Caco-2 (cell line): ENCODE results near the gene PSMD8. TPM values are rescaled to one million over a fixed set of nuclear protein-coding genes. Genes with fewer than 3 reads are reported as not detected.

ENCODE experiments used
- BruUV-seq: library from RNA; stranded (reverse); fragments of 400-500 nt; replicated peaks from 2 replicates; lab custom pipeline; 2021; lab: Mats Ljungman, UMichigan
- CTCF ChIA-PET: fragments of 300-600 bp; sonication (Branson Sonifier 250); formaldehyde crosslinking; loops from one replicate; lab custom pipeline; 2022; ENCODE audit warnings: antibody characterized with exemption; lab: Charles Lee
- POLR2A ChIA-PET: fragments of 300-600 bp; sonication (Branson Sonifier 250); formaldehyde crosslinking; loops from one replicate; lab custom pipeline; 2022; ENCODE audit warnings: antibody characterized with exemption; lab: Charles Lee
- DNase-seq, 2 experiments: peaks; one replicate each; pipeline versions ENCODE4 v3.0.0 to v3.0.0-alpha.2; 2020 to 2022
- H3K27me3 ChIP-seq: replicated peaks from 2 replicates; pipeline ENCODE4 v1.6.0; 2011; ENCODE audit warnings: low read length; ENCODE audit not compliant: control insufficient read depth, insufficient read depth
- H3K36me3 ChIP-seq: 2 replicates; pipeline ENCODE4 v1.5.1; 2011; ENCODE audit warnings: low read length; ENCODE audit not compliant: control insufficient read depth, insufficient read depth
- H3K4me1 ChIP-seq: fragments of 250-450 bp; sonication (Bioruptor Pico); 2 replicates; pipeline ENCODE4 v1.5.1; 2020; ENCODE audit warnings: mild to moderate bottlenecking
- H3K4me3 ChIP-seq: 2 replicates; pipeline ENCODE4 v1.5.1; 2011; ENCODE audit warnings: low read depth, mild to moderate bottlenecking, control low read depth, low read length
- H3K9me3 ChIP-seq: fragments of 250-450 bp; sonication (Bioruptor Pico); 2 replicates; pipeline ENCODE4 v1.5.1; 2020; ENCODE audit warnings: mild to moderate bottlenecking, moderate library complexity
- H3K27ac Mint-ChIP-seq: one replicate; pipeline ENCODE4 v1.8.0; 2022; ENCODE audit warnings: mixed read lengths; ENCODE audit not compliant: unreplicated experiment
- H3K27me3 Mint-ChIP-seq: one replicate; pipeline ENCODE4 v1.8.0; 2022; ENCODE audit warnings: mixed read lengths; ENCODE audit not compliant: insufficient read depth, unreplicated experiment
- H3K36me3 Mint-ChIP-seq: one replicate; pipeline ENCODE4 v1.8.0; 2022; ENCODE audit warnings: mild to moderate bottlenecking, mixed read lengths; ENCODE audit not compliant: insufficient read depth, unreplicated experiment
- H3K4me1 Mint-ChIP-seq: one replicate; pipeline ENCODE4 v1.8.0; 2022; ENCODE audit warnings: low read depth, mixed read lengths; ENCODE audit not compliant: unreplicated experiment
- H3K4me3 Mint-ChIP-seq: one replicate; pipeline ENCODE4 v1.8.0; 2022; ENCODE audit warnings: mild to moderate bottlenecking, moderate library complexity, mixed read lengths; ENCODE audit not compliant: unreplicated experiment
- H3K9me3 Mint-ChIP-seq: one replicate; pipeline ENCODE4 v1.8.0; 2022; ENCODE audit warnings: mixed read lengths; ENCODE audit not compliant: unreplicated experiment
- intact Hi-C: fragments of 100-400 bp; cut with micrococcal nuclease; formaldehyde crosslinking; loops from one replicate; pipeline ENCODE4 v1.10.0; 2022; ENCODE audit not compliant: unreplicated experiment
- total RNA-seq: library from RNA; stranded (reverse); gene quantifications from 2 replicates; pipeline ENCODE4 v1.2.3, GENCODE V29; 2022
- TF ChIP-seq, protein P1 (sequence below), 2 experiments: fragments of 200-600 bp in 1 of 2; IDR thresholded peaks; 1 replicate in 1 of 2; 2 replicates in 1 of 2; pipeline versions ENCODE4 v1.5.1 to v1.8.0; 2011 to 2022; ENCODE audit warnings: antibody characterized with exemption in 1 of 2, control low read depth in 1 of 2, inconsistent platforms in 1 of 2, low read depth in 1 of 2, low read length in 1 of 2, mild to moderate bottlenecking in 1 of 2, moderate library complexity in 1 of 2; ENCODE audit not compliant: insufficient read depth in 1 of 2, severe bottlenecking in 1 of 2, unreplicated experiment in 1 of 2

The PSMD8 gene
- total RNA-seq, 1 experiment from 2014 or later = 264 TPM

DNA sequence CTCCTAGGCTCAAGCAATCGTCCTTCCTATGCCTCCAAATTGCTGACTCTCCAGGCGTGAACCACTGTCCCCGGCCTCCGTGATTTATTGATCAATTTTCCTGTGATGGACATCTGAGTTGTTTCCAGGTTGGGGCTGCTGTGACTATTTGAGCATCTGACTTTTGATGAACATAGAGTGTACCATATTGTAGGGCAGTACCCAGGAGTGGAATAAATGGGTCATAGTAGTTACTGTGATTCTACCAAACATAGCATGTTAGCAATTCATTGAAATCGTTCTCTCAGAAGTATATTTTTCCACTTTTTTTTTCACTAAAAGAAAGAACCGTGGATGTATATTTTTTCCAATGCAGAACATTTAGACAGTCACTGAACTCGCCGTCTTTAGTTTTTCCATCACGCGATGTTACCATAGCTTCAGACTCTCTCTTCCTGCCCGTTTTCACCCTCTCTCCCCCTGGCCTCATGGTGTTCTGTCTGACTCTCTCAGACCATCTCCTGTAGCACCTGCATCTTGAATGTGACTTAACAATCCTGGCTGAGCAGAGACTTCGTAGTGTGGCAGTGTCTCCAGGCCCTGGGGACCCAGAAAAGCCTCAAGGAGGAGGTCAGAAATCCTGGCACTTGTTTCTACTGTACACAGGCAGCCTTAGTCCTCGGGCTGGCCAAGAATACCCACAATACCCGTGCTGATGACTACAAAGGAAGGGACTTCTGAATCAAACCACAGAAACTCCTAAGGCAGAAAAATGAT lies 54.9 kb downstream of the PSMD8 start:
- POLR2A ChIA-PET = no interaction called here
- no peaks in the 10 kb centered on the region for H3K27me3 ChIP-seq
- no peaks in the 10 kb centered on the region for H3K9me3 ChIP-seq
- no peaks in the 10 kb centered on the region for H3K9me3 Mint-ChIP-seq
- no peaks in the 10 kb centered on the region for H3K36me3 Mint-ChIP-seq
- intact Hi-C loops = no loop called here
- DNase-seq = no peak
- CTCF ChIA-PET = no interaction called here
- no peak overlapping the region for H3K4me3 Mint-ChIP-seq
- no peaks in the 10 kb centered on the region for H3K4me1 ChIP-seq
- peaks cover 3% of the 10 kb centered on the region for H3K4me1 Mint-ChIP-seq
- TF ChIP-seq, protein P1, sequence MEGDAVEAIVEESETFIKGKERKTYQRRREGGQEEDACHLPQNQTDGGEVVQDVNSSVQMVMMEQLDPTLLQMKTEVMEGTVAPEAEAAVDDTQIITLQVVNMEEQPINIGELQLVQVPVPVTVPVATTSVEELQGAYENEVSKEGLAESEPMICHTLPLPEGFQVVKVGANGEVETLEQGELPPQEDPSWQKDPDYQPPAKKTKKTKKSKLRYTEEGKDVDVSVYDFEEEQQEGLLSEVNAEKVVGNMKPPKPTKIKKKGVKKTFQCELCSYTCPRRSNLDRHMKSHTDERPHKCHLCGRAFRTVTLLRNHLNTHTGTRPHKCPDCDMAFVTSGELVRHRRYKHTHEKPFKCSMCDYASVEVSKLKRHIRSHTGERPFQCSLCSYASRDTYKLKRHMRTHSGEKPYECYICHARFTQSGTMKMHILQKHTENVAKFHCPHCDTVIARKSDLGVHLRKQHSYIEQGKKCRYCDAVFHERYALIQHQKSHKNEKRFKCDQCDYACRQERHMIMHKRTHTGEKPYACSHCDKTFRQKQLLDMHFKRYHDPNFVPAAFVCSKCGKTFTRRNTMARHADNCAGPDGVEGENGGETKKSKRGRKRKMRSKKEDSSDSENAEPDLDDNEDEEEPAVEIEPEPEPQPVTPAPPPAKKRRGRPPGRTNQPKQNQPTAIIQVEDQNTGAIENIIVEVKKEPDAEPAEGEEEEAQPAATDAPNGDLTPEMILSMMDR (IDR thresholded peaks at IDR 0.05; ENCODE audit: insufficient read depth in 1 of 2, low read depth in 1 of 2, low read length in 1 of 2, severe bottlenecking in 1 of 2, unreplicated experiment in 1 of 2) = no peak
- BruUV-seq = no TSS peak
- H3K27me3 Mint-ChIP-seq = peaks cover 8% of the 10 kb centered on the region
- H3K27ac Mint-ChIP-seq = no peak overlapping the region
- H3K4me3 ChIP-seq = no peak overlapping the region
- H3K36me3 ChIP-seq = no peaks in the 10 kb centered on the region

DNA sequence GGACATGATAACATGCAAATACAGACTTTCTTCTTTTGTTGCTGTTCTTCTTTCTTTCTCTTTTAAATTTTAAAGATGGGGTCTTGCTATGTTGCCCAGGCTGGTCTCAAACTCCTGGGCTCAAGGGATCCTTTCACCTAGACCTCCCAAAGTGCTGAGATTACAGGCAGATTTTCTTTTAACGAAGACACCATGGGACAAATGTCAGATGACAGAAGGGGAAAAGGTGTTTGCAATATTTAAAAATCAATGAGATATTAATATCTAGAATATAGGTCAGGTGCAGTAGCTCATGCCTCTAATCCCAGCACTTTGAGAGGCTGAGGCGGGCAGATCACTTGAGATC lies 55.4 kb downstream of the PSMD8 start:
- intact Hi-C loops = no loop called here
- Mint-ChIP-seq H3K27me3 (peaks cover 10% of the 10 kb centered on the region), H3K27ac (no peak overlapping the region), H3K9me3 (no peaks in the 10 kb centered on the region), H3K4me3 (no peak overlapping the region), H3K36me3 (no peaks in the 10 kb centered on the region), H3K4me1 (peaks cover 7% of the 10 kb centered on the region)
- Histone ChIP-seq H3K4me3 (no peak overlapping the region), H3K36me3 (no peaks in the 10 kb centered on the region), H3K9me3 (no peaks in the 10 kb centered on the region), H3K4me1 (no peaks in the 10 kb centered on the region), H3K27me3 (no peaks in the 10 kb centered on the region)
- DNase-seq = no peak
- POLR2A ChIA-PET = no interaction called here
- no TSS peak for BruUV-seq
- CTCF ChIA-PET = no interaction called here
- TF ChIP-seq, protein P1 (IDR thresholded peaks at IDR 0.05; ENCODE audit: insufficient read depth in 1 of 2, low read depth in 1 of 2, low read length in 1 of 2, severe bottlenecking in 1 of 2, unreplicated experiment in 1 of 2) = no peak

DNA sequence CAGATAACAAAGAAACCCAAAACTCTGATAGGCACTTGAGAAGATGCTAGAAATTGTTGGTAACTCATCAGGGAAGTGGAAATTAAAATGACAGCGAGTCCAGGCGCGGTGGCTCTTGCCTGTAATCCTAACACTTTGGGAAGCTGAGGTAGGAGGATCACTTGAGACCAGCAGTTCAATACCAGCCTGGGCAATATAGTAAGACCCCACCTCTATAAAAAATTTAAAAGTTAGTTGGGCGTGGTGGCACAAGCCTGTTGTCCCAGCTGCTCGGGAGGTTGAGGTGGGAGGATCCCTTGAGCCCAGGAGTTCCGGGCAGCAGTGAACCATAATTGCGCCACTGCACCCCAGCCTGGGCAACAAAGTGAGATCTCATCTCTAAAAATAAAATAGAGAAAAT lies 56.6 kb downstream of the PSMD8 start:
- TF ChIP-seq, protein P1 (IDR thresholded peaks at IDR 0.05; ENCODE audit: insufficient read depth in 1 of 2, low read depth in 1 of 2, low read length in 1 of 2, severe bottlenecking in 1 of 2, unreplicated experiment in 1 of 2) = no peak
- CTCF ChIA-PET = no interaction called here
- no peak overlapping the region for H3K27ac Mint-ChIP-seq
- peaks cover 10% of the 10 kb centered on the region for H3K27me3 Mint-ChIP-seq
- Histone ChIP-seq H3K36me3 (no peaks in the 10 kb centered on the region), H3K27me3 (no peaks in the 10 kb centered on the region), H3K9me3 (no peaks in the 10 kb centered on the region), H3K4me1 (no peaks in the 10 kb centered on the region), H3K4me3 (no peak overlapping the region)
- H3K36me3 Mint-ChIP-seq = no peaks in the 10 kb centered on the region
- intact Hi-C loops = no loop called here
- POLR2A ChIA-PET = no interaction called here
- no TSS peak for BruUV-seq
- no peak for DNase-seq
- no peak overlapping the region for H3K4me3 Mint-ChIP-seq
- peaks cover 7% of the 10 kb centered on the region for H3K4me1 Mint-ChIP-seq
- no peaks in the 10 kb centered on the region for H3K9me3 Mint-ChIP-seq
